GM19351 (cell line): ENCODE measurements around the gene CD44.
"Not testable (repeated sequence)": the region's sequence is repeated elsewhere in the genome, so short reads cannot be mapped to it uniquely, and the experiment has no call there.

Experiments
- ATAC-seq: cut with Tn5 transposase; IDR thresholded peaks from one replicate; pipeline ENCODE4 v1.9.1; 2021; ENCODE audit warnings: mild to moderate bottlenecking, moderate library complexity; ENCODE audit not compliant: unreplicated experiment

The CD44 gene

GRCh38 chr11:35138943-35139721 is at the start of gene CD44:
Gene CD44, plus strand, starts transcription at chr11:35139171. Its CDS starts 133 bp downstream, at chr11:35139304.
- peak; percentile 45 for ATAC-seq

- ATAC-seq: peak; percentile 76
These were observed 49.3 kb upstream of the CD44 start for GRCh38 chr11:35089666-35090065.

GRCh38 chr11:35090125-35090524 is 48.8 kb upstream of the CD44 start:
- ATAC-seq: peak; percentile 12

GRCh38 chr11:35090991-35091390 is 48.0 kb upstream of the CD44 start:
- ATAC-seq: not testable (repeated sequence)

- no peak for ATAC-seq
These were observed 42.2 kb upstream of the CD44 start for GRCh38 chr11:35096723-35097122.

- ATAC-seq: no peak
These were observed 41.0 kb upstream of the CD44 start for GRCh38 chr11:35097814-35098455.

- no peak for ATAC-seq
These were observed 40.1 kb upstream of the CD44 start for GRCh38 chr11:35098855-35099254.

GRCh38 chr11:35099278-35100012 is 39.5 kb upstream of the CD44 start:
- ATAC-seq: no peak

GRCh38 chr11:35100013-35100383 is 39.0 kb upstream of the CD44 start:
- no peak for ATAC-seq

GRCh38 chr11:35101223-35101622 is 37.7 kb upstream of the CD44 start:
- no peak for ATAC-seq

GRCh38 chr11:35102267-35102666 is 36.7 kb upstream of the CD44 start:
- no peak for ATAC-seq

- ATAC-seq: no peak
These were observed 35.4 kb upstream of the CD44 start for GRCh38 chr11:35103366-35104208.

- ATAC-seq: no peak
These were observed 34.3 kb upstream of the CD44 start for GRCh38 chr11:35104655-35105054.

GRCh38 chr11:35105319-35106079 is 33.5 kb upstream of the CD44 start:
- ATAC-seq: no peak

- ATAC-seq: peak; percentile 65
These were observed 32.4 kb upstream of the CD44 start for GRCh38 chr11:35106595-35106994.

GRCh38 chr11:35107861-35108260 is 31.1 kb upstream of the CD44 start:
- no peak for ATAC-seq

GRCh38 chr11:35108336-35108735 is 30.6 kb upstream of the CD44 start:
- ATAC-seq: not testable (repeated sequence)

- ATAC-seq: no peak
These were observed 29.9 kb upstream of the CD44 start for GRCh38 chr11:35109041-35109440.

GRCh38 chr11:35109827-35110226 is 29.1 kb upstream of the CD44 start:
- ATAC-seq: no peak
